AG04449 (cell line): ENCODE measurements around the gene YARS2.
"Not testable (repeated sequence)": the region's sequence is repeated elsewhere in the genome, so short reads cannot be mapped to it uniquely, and the experiment has no call there.

Experiments used
- CTCF ChIA-PET: fragments of 350-600 bp; formaldehyde crosslinking; extraction: SDS; loops from one replicate; lab custom pipeline; 2021; ENCODE audit warnings: antibody characterized with exemption; lab: Yijun Ruan, JAX
- POLR2A ChIA-PET: fragments of 400-600, 350-600 bp; formaldehyde crosslinking; extraction: SDS; loops from one replicate; lab custom pipeline; 2020; ENCODE audit warnings: antibody characterized with exemption, inconsistent platforms; lab: Yijun Ruan, JAX
- DNase-seq: peaks from one replicate; pipeline ENCODE4 v3.0.0-alpha.2; 2010; ENCODE audit warnings: low read depth, low spot score
- H3K4me3 ChIP-seq: 2 replicates; pipeline ENCODE4 v1.5.1; 2011; ENCODE audit warnings: low read depth, mild to moderate bottlenecking, control low read depth, low read length
- TF ChIP-seq, protein P1 (sequence below): IDR thresholded peaks from one replicate; pipeline ENCODE4 v1.5.1; 2011; ENCODE audit warnings: mild to moderate bottlenecking, moderate library complexity, low read length, control low read depth, inconsistent platforms; ENCODE audit not compliant: insufficient read depth; ENCODE audit errors: missing control alignments

The YARS2 gene

GRCh38 chr12:32726286-32726685 lies 29.4 kb downstream of the YARS2 start:
- POLR2A ChIA-PET = no interaction called here
- TF ChIP-seq, protein P1, sequence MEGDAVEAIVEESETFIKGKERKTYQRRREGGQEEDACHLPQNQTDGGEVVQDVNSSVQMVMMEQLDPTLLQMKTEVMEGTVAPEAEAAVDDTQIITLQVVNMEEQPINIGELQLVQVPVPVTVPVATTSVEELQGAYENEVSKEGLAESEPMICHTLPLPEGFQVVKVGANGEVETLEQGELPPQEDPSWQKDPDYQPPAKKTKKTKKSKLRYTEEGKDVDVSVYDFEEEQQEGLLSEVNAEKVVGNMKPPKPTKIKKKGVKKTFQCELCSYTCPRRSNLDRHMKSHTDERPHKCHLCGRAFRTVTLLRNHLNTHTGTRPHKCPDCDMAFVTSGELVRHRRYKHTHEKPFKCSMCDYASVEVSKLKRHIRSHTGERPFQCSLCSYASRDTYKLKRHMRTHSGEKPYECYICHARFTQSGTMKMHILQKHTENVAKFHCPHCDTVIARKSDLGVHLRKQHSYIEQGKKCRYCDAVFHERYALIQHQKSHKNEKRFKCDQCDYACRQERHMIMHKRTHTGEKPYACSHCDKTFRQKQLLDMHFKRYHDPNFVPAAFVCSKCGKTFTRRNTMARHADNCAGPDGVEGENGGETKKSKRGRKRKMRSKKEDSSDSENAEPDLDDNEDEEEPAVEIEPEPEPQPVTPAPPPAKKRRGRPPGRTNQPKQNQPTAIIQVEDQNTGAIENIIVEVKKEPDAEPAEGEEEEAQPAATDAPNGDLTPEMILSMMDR = no peak
- CTCF ChIA-PET = interaction anchor here (1.5 kb wide), 1 partner anchor 29 kb away, joined by 3 read pairs; the partner anchor contains the start of gene YARS2
- DNase-seq = no peak
- no peak overlapping the region for H3K4me3 ChIP-seq

DNA sequence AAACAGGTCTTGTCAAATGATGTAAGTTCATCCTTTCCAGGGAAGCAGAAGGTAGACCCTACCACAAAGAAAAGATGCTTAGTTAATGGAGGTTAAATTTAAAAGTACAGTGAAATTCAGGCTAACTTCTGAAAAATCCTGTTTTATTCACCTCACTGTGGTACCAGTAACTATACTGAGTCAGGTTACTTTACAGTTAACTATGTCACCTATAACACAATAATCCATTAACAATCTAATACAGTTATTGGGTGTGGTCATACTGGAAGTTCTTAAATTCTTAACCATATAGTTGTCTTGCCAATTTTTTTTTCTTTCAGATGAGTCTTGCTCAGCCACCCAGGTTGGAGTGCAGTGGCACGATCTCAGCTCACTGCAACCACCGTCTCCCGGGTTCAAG lies 30.4 kb downstream of the YARS2 start:
- POLR2A ChIA-PET, DNase-seq, H3K4me3 ChIP-seq: not testable (repeated sequence)
- CTCF ChIA-PET = interaction anchor here (1.5 kb wide), 1 partner anchor 30 kb away, joined by 3 read pairs; the partner anchor contains the start of gene YARS2

GRCh38 chr12:32718926-32719325 lies 36.8 kb downstream of the YARS2 start:
- ChIA-PET POLR2A (no interaction called here), CTCF (no interaction called here)
- TF ChIP-seq, protein P1 = no peak
- no peak overlapping the region for H3K4me3 ChIP-seq
- no peak for DNase-seq

DNA sequence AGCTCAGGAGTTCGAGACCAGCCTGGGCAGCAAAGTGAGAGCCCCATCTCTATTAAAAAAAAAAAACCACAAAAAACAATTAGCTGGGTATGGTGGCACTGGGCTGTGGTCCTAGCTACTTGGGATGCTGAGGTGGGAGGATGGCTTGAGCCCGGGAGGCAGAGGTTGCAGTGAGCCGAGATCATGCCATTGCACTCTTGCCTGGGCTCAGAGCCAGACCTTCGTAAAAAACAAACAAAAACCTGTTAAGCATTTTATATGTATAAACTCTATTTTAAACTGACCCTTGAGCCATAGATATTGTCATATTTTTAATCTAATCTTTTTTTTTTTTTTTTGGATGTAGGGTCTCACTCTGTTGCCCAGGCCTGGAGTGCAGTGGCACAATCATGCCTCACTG lies 40.9 kb downstream of the YARS2 start:
- CTCF ChIA-PET = no interaction called here
- no peak for DNase-seq
- H3K4me3 ChIP-seq = no peak overlapping the region
- TF ChIP-seq, protein P1 = no peak
- POLR2A ChIA-PET = no interaction called here

GRCh38 chr12:32708926-32709325 lies 46.8 kb downstream of the YARS2 start:
- TF ChIP-seq, protein P1 = no peak
- no peak overlapping the region for H3K4me3 ChIP-seq
- ChIA-PET CTCF (interaction anchor here (1.0 to 3.5 kb wide), 3 partner anchors 46 to 343 kb away, joined by 3 to 11 read pairs (median 4); partner anchors contain the start of gene YARS2), POLR2A (no interaction called here)
- no peak for DNase-seq

DNA sequence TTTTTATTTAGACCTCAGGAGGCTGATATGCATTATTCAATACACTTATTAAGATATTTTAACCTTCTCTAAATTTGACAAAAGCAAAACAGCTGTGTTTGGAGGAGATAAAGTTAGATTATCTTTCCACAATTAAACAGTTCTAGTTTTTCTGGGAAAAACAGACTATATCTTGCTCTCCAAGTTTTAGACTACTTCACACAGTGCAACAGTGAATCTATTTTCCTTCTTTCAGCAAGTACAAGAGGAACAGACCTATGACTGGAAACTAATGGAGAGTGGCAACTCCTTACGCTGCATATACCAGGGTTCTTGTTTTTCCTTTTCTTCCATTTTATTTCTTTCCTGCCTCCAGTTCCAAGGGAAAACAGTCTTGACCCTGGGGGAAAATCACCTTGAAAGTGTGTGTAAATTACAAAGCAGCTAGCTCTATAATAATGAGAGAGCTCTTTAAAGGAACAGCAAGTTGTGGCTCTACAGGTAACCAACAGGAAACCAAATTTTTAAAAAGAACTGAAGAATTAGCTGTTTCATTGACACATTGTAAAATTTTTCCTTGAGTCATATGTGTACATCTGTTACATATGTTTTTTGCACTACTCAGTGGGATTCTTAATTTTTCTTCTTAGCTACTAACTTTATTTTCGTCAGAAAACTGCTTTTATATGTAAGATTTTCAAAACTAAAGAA lies 49.2 kb downstream of the YARS2 start:
- no peak for DNase-seq
- no peak overlapping the region for H3K4me3 ChIP-seq
- POLR2A ChIA-PET = no interaction called here
- TF ChIP-seq, protein P1 = no peak
- CTCF ChIA-PET = interaction anchor here (1.5 to 3.5 kb wide), 2 partner anchors 17 to 49 kb away, joined by 3 to 11 read pairs; partner anchors contain the start of gene YARS2
